Measurements from ENCODE around the gene ARPC5. TPM values are rescaled to one million over a fixed set of nuclear protein-coding genes. Genes with fewer than 3 reads are reported as not detected.
A peak's percentile ranks its signal among the peaks of the same experiment; 100 is the strongest.

The ARPC5 gene
- total RNA-seq, 1 experiment from 2014 or later: 158 TPM

GRCh38 chr1:183586455-183586854 is 49.1 kb downstream of the ARPC5 start:
- no peak for DNase-seq (ENCODE audit: low spot score)

GRCh38 chr1:183585038-183585437 is 50.5 kb downstream of the ARPC5 start:
- DNase-seq (ENCODE audit: low spot score): no peak

- no peak for DNase-seq (ENCODE audit: low spot score)
Measured at GRCh38 chr1:183584147-183584546, 51.4 kb downstream of the ARPC5 start.

GRCh38 chr1:183583466-183583865 is 52.1 kb downstream of the ARPC5 start:
- DNase-seq (ENCODE audit: low spot score): no peak

GRCh38 chr1:183582021-183582713 is 53.4 kb downstream of the ARPC5 start:
- DNase-seq (ENCODE audit: low spot score): no peak

- DNase-seq (ENCODE audit: low spot score): peak; percentile 35
Measured at GRCh38 chr1:183580281-183580682, 55.3 kb downstream of the ARPC5 start.

- no peak for DNase-seq (ENCODE audit: low spot score)
Measured at GRCh38 chr1:183578856-183579255, 56.7 kb downstream of the ARPC5 start.

- no peak for DNase-seq (ENCODE audit: low spot score)
Measured at GRCh38 chr1:183577897-183578465, 57.6 kb downstream of the ARPC5 start.

- DNase-seq (ENCODE audit: low spot score): no peak
Measured at GRCh38 chr1:183576537-183576936, 59.0 kb downstream of the ARPC5 start.

- no peak for DNase-seq (ENCODE audit: low spot score)
Measured at GRCh38 chr1:183575606-183576005, 60.0 kb downstream of the ARPC5 start.

- no peak for DNase-seq (ENCODE audit: low spot score)
Measured at GRCh38 chr1:183572721-183573120, 62.9 kb downstream of the ARPC5 start.

- no peak for DNase-seq (ENCODE audit: low spot score)
Measured at GRCh38 chr1:183571678-183572268, 63.8 kb downstream of the ARPC5 start.

Other genes starting within 250 kb of the ARPC5 start
- 0.14 and 1.4 TPM in 2 replicates for gene NMNAT2, start 217.4 kb downstream of the ARPC5 start, total RNA-seq (2014; rRNA removed; shearing (Covaris generic))
- 19.5 and 30.5 TPM in 2 replicates for gene SMG7, start 163.3 kb downstream of the ARPC5 start, total RNA-seq (2014; rRNA removed; shearing (Covaris generic))
- gene NCF2, start 45.3 kb downstream of the ARPC5 start, total RNA-seq (2014; rRNA removed; shearing (Covaris generic)): 4.1 and 10.2 TPM in 2 replicates
- gene APOBEC4, start 17.5 kb upstream of the ARPC5 start, total RNA-seq (2014; rRNA removed; shearing (Covaris generic)): not detected in 2 replicates
- 14.9 and 18.7 TPM in 2 replicates for gene RGL1, start 169.3 kb upstream of the ARPC5 start, total RNA-seq (2014; rRNA removed; shearing (Covaris generic))

Data from H4 (cell line).